CD1c-positive myeloid dendritic cell (primary cell): ENCODE measurements around the gene PGLYRP1.

Experiments used
- DNase-seq: peaks from one replicate; pipeline ENCODE4 v3.0.0-alpha.2; 2016; ENCODE audit errors: extremely low spot score

PGLYRP1 gene

GRCh38 chr19:46022431-46023310 is at the start of gene PGLYRP1:
TSS of gene PGLYRP1 (minus strand) at chr19:46023053. CDS start at chr19:46023021, 32 bp downstream.
- no peak for DNase-seq

- no peak for DNase-seq
Observed at GRCh38 chr19:46069806-46070341, 47.0 kb upstream of the PGLYRP1 start.

GRCh38 chr19:46068345-46069258 is 45.7 kb upstream of the PGLYRP1 start:
- peak; percentile 40 for DNase-seq

GRCh38 chr19:46067691-46068090 is 44.8 kb upstream of the PGLYRP1 start:
- DNase-seq, result no peak

GRCh38 chr19:46066471-46066870 is 43.6 kb upstream of the PGLYRP1 start:
- no peak for DNase-seq

GRCh38 chr19:46065486-46066071 is 42.7 kb upstream of the PGLYRP1 start:
- no peak for DNase-seq

GRCh38 chr19:46063201-46063600 is 40.3 kb upstream of the PGLYRP1 start:
- peak; percentile 8 for DNase-seq

GRCh38 chr19:46060012-46060411 is 37.2 kb upstream of the PGLYRP1 start:
- no peak for DNase-seq

- DNase-seq, result no peak
Observed at GRCh38 chr19:46058778-46059177, 35.9 kb upstream of the PGLYRP1 start.

GRCh38 chr19:46056536-46056935 is 33.7 kb upstream of the PGLYRP1 start:
- no peak for DNase-seq

- DNase-seq, result no peak
Observed at GRCh38 chr19:46052896-46053295, 30.0 kb upstream of the PGLYRP1 start.

- DNase-seq, result no peak
Observed at GRCh38 chr19:46049597-46049996, 26.7 kb upstream of the PGLYRP1 start.

GRCh38 chr19:46043519-46043918 is 20.7 kb upstream of the PGLYRP1 start:
- no peak for DNase-seq

GRCh38 chr19:46042252-46042883 is 19.5 kb upstream of the PGLYRP1 start:
- no peak for DNase-seq

GRCh38 chr19:46040952-46041500 is 18.2 kb upstream of the PGLYRP1 start, which contains the start of gene IGFL4:
TSS of gene IGFL4 (minus strand) at chr19:46041002. CDS start at chr19:46040962, 40 bp downstream.
- DNase-seq, result no peak

- no peak for DNase-seq
Observed at GRCh38 chr19:46040125-46040524, 17.3 kb upstream of the PGLYRP1 start.

- no peak for DNase-seq
Observed at GRCh38 chr19:46036744-46037128, 13.9 kb upstream of the PGLYRP1 start.

- DNase-seq, result no peak
Observed at GRCh38 chr19:46035986-46036743, 13.3 kb upstream of the PGLYRP1 start.

GRCh38 chr19:46035546-46035945 is 12.7 kb upstream of the PGLYRP1 start:
- DNase-seq, result no peak

- no peak for DNase-seq
Observed at GRCh38 chr19:46033401-46033800, 10.5 kb upstream of the PGLYRP1 start.
